Endothelial cell of umbilical vein (primary cell): ENCODE measurements around the gene ABLIM1. TPM values are rescaled to one million over a fixed set of nuclear protein-coding genes. Genes with fewer than 3 reads are reported as not detected.

ENCODE experiments used
- BruUV-seq: library from RNA; stranded (reverse); fragments of 400-500 nt; replicated peaks from 2 replicates; lab custom pipeline; 2021; lab: Mats Ljungman, UMichigan
- CTCF ChIA-PET: fragments of 300-600, 350-600 bp; sonication (Branson Sonifier 250); formaldehyde crosslinking; loops from one replicate; lab custom pipeline; 2021; ENCODE audit warnings: antibody characterized with exemption, inconsistent platforms; lab: Charles Lee
- POLR2A ChIA-PET: fragments of 300-600, 350-600 bp; sonication (Branson Sonifier 250); formaldehyde crosslinking; loops from one replicate; lab custom pipeline; 2021; ENCODE audit warnings: antibody characterized with exemption, inconsistent platforms; lab: Charles Lee
- DNase-seq: peaks from one replicate; pipeline ENCODE4 v3.0.0-alpha.2; 2011; ENCODE audit warnings: low read depth, low spot score
- FAIRE-seq: peaks from 2 replicates; lab custom pipeline; 2011; peaks lifted over from hg19 to GRCh38; lab: Jason Lieb, UNC
- H2AFZ ChIP-seq: 2 replicates; pipeline ENCODE4 v1.6.0; 2012; ENCODE audit warnings: low read depth, low read length, control low read depth, inconsistent platforms
- H3K27ac ChIP-seq: 2 replicates; pipeline ENCODE4 v1.5.1; 2011; ENCODE audit warnings: low read depth, mild to moderate bottlenecking, control low read depth, low read length, moderate library complexity; ENCODE audit not compliant: insufficient read depth
- H3K27me3 ChIP-seq, 2 experiments: 2 replicates each; pipeline versions ENCODE4 v1.6.0 to v1.6.1; 2011; ENCODE audit warnings: low read length in 2 of 2, mixed read lengths in 1 of 2; ENCODE audit not compliant: control insufficient read depth in 2 of 2, insufficient read depth in 2 of 2
- H3K36me3 ChIP-seq, 2 experiments: 2 replicates in 1 of 2; 3 replicates in 1 of 2; pipeline ENCODE4 v1.5.1; 2011; ENCODE audit warnings: low read length in 2 of 2, mild to moderate bottlenecking in 1 of 2, moderate library complexity in 1 of 2; ENCODE audit not compliant: control insufficient read depth in 2 of 2, insufficient read depth in 2 of 2; ENCODE audit errors: extremely low read depth in 1 of 2
- H3K4me1 ChIP-seq: 3 replicates; pipeline ENCODE4 v1.5.1; 2011; ENCODE audit warnings: mild to moderate bottlenecking, low read length; ENCODE audit not compliant: control insufficient read depth, insufficient read depth; ENCODE audit errors: extremely low read depth
- H3K4me2 ChIP-seq: 2 replicates; pipeline ENCODE4 v1.6.1; 2011; ENCODE audit warnings: low read length, control low read depth, mixed read lengths; ENCODE audit not compliant: insufficient read depth
- H3K4me3 ChIP-seq, 3 experiments: fragments of 200-600 bp in 1 of 3; sonication (generic), shearing (Covaris generic) in 1 of 3; replicated peaks in 1 of 3; 2 replicates each; pipeline ENCODE4 v1.5.1; 2011 to 2016; ENCODE audit warnings: control low read depth in 3 of 3, low read length in 3 of 3, mild to moderate bottlenecking in 2 of 3, inconsistent platforms in 1 of 3, low read depth in 1 of 3, moderate library complexity in 1 of 3; ENCODE audit not compliant: insufficient read depth in 1 of 3
- H3K79me2 ChIP-seq: 2 replicates; pipeline ENCODE4 v1.6.0; 2012; ENCODE audit warnings: low read length, inconsistent platforms; ENCODE audit not compliant: control insufficient read depth, insufficient read depth
- H3K9ac ChIP-seq: replicated peaks from 2 replicates; pipeline ENCODE3; 2011; ENCODE audit warnings: low read length, control low read depth; ENCODE audit not compliant: insufficient read depth; ENCODE audit errors: extremely low read depth
- H3K9me1 ChIP-seq: replicated peaks from 3 replicates; pipeline ENCODE4 v1.6.0; 2011; ENCODE audit warnings: mild to moderate bottlenecking, low read length; ENCODE audit not compliant: control insufficient read depth, insufficient read depth; ENCODE audit errors: extremely low read depth
- H3K9me3 ChIP-seq: replicated peaks from 2 replicates; pipeline ENCODE4 v1.5.1; 2012; ENCODE audit warnings: low read length, inconsistent platforms; ENCODE audit not compliant: control insufficient read depth, insufficient read depth
- H4K20me1 ChIP-seq: replicated peaks from 2 replicates; pipeline ENCODE3; 2011; ENCODE audit warnings: mild to moderate bottlenecking, low read length; ENCODE audit not compliant: control insufficient read depth, insufficient read depth; ENCODE audit errors: extremely low read depth
- CTCF ChIP-seq, 2 donors: IDR thresholded peaks; 1 replicate in 1 of 2; 2 replicates in 1 of 2; pipeline ENCODE4 v1.5.1; 2011; ENCODE audit warnings: low read length in 2 of 2, mild to moderate bottlenecking in 2 of 2, moderate library complexity in 2 of 2, control low read depth in 1 of 2, inconsistent platforms in 1 of 2, low read depth in 1 of 2; ENCODE audit not compliant: insufficient read depth in 1 of 2; ENCODE audit errors: extremely low read depth in 1 of 2
- EZH2 ChIP-seq: IDR thresholded peaks from 2 replicates; pipeline ENCODE4 v1.6.1; 2012; ENCODE audit warnings: borderline replicate concordance, low read depth, mild to moderate bottlenecking, moderate library complexity, low read length, inconsistent platforms; ENCODE audit not compliant: severe bottlenecking
- FOS ChIP-seq: IDR thresholded peaks from 2 replicates; pipeline ENCODE4 v1.6.1; 2011; ENCODE audit warnings: mild to moderate bottlenecking, low read length, moderate library complexity, borderline replicate concordance; ENCODE audit not compliant: insufficient read depth
- GATA2 ChIP-seq: IDR thresholded peaks from 2 replicates; pipeline ENCODE4 v1.7.0; 2011; ENCODE audit warnings: low read depth, mild to moderate bottlenecking, moderate library complexity, mixed read lengths, low read length; ENCODE audit not compliant: insufficient read length, insufficient read depth
- JUN ChIP-seq: IDR thresholded peaks from 2 replicates; pipeline ENCODE4 v1.6.1; 2011; ENCODE audit warnings: borderline replicate concordance, low read depth; ENCODE audit not compliant: insufficient read length, insufficient read depth
- MAX ChIP-seq: IDR thresholded peaks from 2 replicates; pipeline ENCODE4 v1.6.1; 2011; ENCODE audit not compliant: insufficient read depth, insufficient read length
- MYC ChIP-seq: IDR thresholded peaks from one replicate; pipeline ENCODE4 v1.6.1; 2011; ENCODE audit warnings: mild to moderate bottlenecking, low read depth, low read length
- POLR2A ChIP-seq: IDR thresholded peaks from 2 replicates; pipeline ENCODE4 v1.6.1; 2012; ENCODE audit warnings: low read depth, mild to moderate bottlenecking, control low read depth, low read length
- POLR2AphosphoS5 ChIP-seq: IDR thresholded peaks from 2 replicates; pipeline ENCODE4 v1.6.1; 2012; ENCODE audit warnings: low read depth, mild to moderate bottlenecking, control low read depth, low read length, moderate library complexity; ENCODE audit not compliant: insufficient read depth
- dilution Hi-C: fragments of 300-500 bp; cut with MboI; formaldehyde crosslinking; loops from one replicate; pipeline ENCODE4 v1.15.0; 2019; ENCODE audit warnings: low sequenced_read_pairs; ENCODE audit not compliant: extremely low pct_ligation_motif_present
- intact Hi-C: fragments of 100-400 bp; cut with micrococcal nuclease; formaldehyde crosslinking; loops from one replicate; pipeline ENCODE4 v1.10.0; 2022
- polyA plus RNA-seq, 4 experiments: library from polyadenylated mRNA; depleted of rRNA in 3 of 4; stranded (reverse) in 3 of 4; unstranded in 1 of 4; fragments of >200 nt; gene quantifications; 2 replicates each; pipeline versions ENCODE4 v1.2.1 to v1.2.3, GENCODE V29; 2011 to 2012; ENCODE audit warnings: missing spikeins in 1 of 4
- total RNA-seq: library from RNA; stranded (reverse); gene quantifications from 2 replicates; pipeline ENCODE4 v1.2.3, GENCODE V29; 2021

ABLIM1 gene
- total and polyA plus RNA-seq, 2 donors (not counting 3 experiments of a cell fraction or from before 2014, with no cell fraction given), result 128 to 235 TPM

GRCh38 chr10:114629083-114629823 is 28.8 kb downstream of the ABLIM1 start:
- Histone ChIP-seq H3K4me2 (no peak overlapping the region), H3K9me1 (no peaks in the 10 kb centered on the region), H3K9me3 (no peaks in the 10 kb centered on the region), H3K36me3 (peaks cover 0 to 3% of the 10 kb centered on the region in 2 experiments), H4K20me1 (no peaks in the 10 kb centered on the region), H3K27ac (no peak overlapping the region), H3K4me3 (no peak overlapping the region), H3K9ac (no peak overlapping the region), H3K4me1 (peaks cover 32% of the 10 kb centered on the region), H3K27me3 (no peaks in the 10 kb centered on the region), H2AFZ (no peak overlapping the region), H3K79me2 (no peaks in the 10 kb centered on the region)
- POLR2A ChIA-PET, result no interaction called here
- dilution Hi-C loops (no loop called here), intact Hi-C loops (no loop called here)
- no peak for FAIRE-seq
- no TSS peak for BruUV-seq
- no peak for DNase-seq
- TF ChIP-seq POLR2AphosphoS5 (no peak), POLR2A (no peak)
- CTCF ChIA-PET, result interaction anchor here (1.0 to 1.9 kb wide), 4 partner anchors 17 to 158 kb away, joined by 3 to 7 read pairs (median 4); no protein-coding TSS in a partner anchor

GRCh38 chr10:114628106-114628505 is 30.0 kb downstream of the ABLIM1 start:
- ChIA-PET POLR2A (interaction anchor here (0.6 kb wide), 1 partner anchor 58 kb away, joined by 4 read pairs; no protein-coding TSS in a partner anchor), CTCF (interaction anchor here (0.8 to 1.7 kb wide), 2 partner anchors 19 to 53 kb away, joined by 3 read pairs; no protein-coding TSS in a partner anchor)
- Histone ChIP-seq H3K27me3 (no peaks in the 10 kb centered on the region), H2AFZ (no peak overlapping the region), H3K79me2 (no peaks in the 10 kb centered on the region), H3K27ac (no peak overlapping the region), H3K4me1 (peaks cover 33% of the 10 kb centered on the region), H4K20me1 (no peaks in the 10 kb centered on the region), H3K9me1 (no peaks in the 10 kb centered on the region), H3K9ac (no peak overlapping the region), H3K36me3 (peaks cover 0 to 3% of the 10 kb centered on the region in 2 experiments), H3K4me3 (no peak overlapping the region), H3K4me2 (no peak overlapping the region), H3K9me3 (no peaks in the 10 kb centered on the region)
- dilution Hi-C loops (no loop called here), intact Hi-C loops (no loop called here)
- TF ChIP-seq EZH2, result no peak
- TF ChIP-seq JUN, result no peak
- TF ChIP-seq CTCF (IDR thresholded peaks at IDR 0.05; ENCODE audit: extremely low read depth in 1 of 2, insufficient read depth in 1 of 2, low read depth in 1 of 2, low read length in 2 of 2), result no peak
- no peak for TF ChIP-seq MYC
- no peak for TF ChIP-seq POLR2AphosphoS5
- no peak for TF ChIP-seq POLR2A
- no peak for TF ChIP-seq MAX
- no peak for TF ChIP-seq GATA2
- no peak for TF ChIP-seq FOS
- FAIRE-seq (no peak), DNase-seq (no peak)
- no TSS peak for BruUV-seq
